CD4-positive, CD25-positive, alpha-beta regulatory T cell (primary cell): ENCODE data around the gene PLCH1. TPM values are rescaled to one million over a fixed set of nuclear protein-coding genes. Genes with fewer than 3 reads are reported as not detected.

ENCODE experiments used
- ATAC-seq, 2 donors: fragments of 150-1000 bp; cut with Tn5 transposase; one replicate each; pipeline ENCODE4 v1.10.0; 2021; ENCODE audit warnings: low read depth in 2 of 2, moderate number of reproducible peaks in 2 of 2, moderate library complexity in 1 of 2
- DNase-seq, 3 donors: peaks; one replicate each; pipeline versions ENCODE4 v3.0.0 to v3.0.0-alpha.2; 2012 to 2022; ENCODE audit warnings: mixed read lengths in 1 of 3
- H3K27ac ChIP-seq: one replicate; pipeline ENCODE4 v1.7.0; 2013; ENCODE audit warnings: mild to moderate bottlenecking, low read length; ENCODE audit not compliant: insufficient read depth, poor library complexity, severe bottlenecking
- H3K27me3 ChIP-seq: one replicate; pipeline ENCODE4 v1.7.0; 2013; ENCODE audit warnings: low read length; ENCODE audit not compliant: control insufficient read depth, insufficient read depth
- H3K36me3 ChIP-seq: one replicate; pipeline ENCODE4 v1.7.0; 2013; ENCODE audit warnings: mild to moderate bottlenecking, low read length, moderate library complexity; ENCODE audit not compliant: control insufficient read depth, insufficient read depth
- H3K4me1 ChIP-seq: 2 replicates; pipeline ENCODE4 v1.7.0; 2013; ENCODE audit warnings: mild to moderate bottlenecking, low read length; ENCODE audit not compliant: insufficient read depth, control insufficient read depth, poor library complexity, severe bottlenecking
- H3K4me3 ChIP-seq: one replicate; pipeline ENCODE4 v1.7.0; 2013; ENCODE audit warnings: low read depth, mild to moderate bottlenecking, low read length, moderate library complexity
- H3K9me3 ChIP-seq, 2 experiments: 1 replicate in 1 of 2; 2 replicates in 1 of 2; pipeline ENCODE4 v1.7.0; 2013; ENCODE audit warnings: low read length in 2 of 2, mild to moderate bottlenecking in 1 of 2, moderate library complexity in 1 of 2; ENCODE audit not compliant: control insufficient read depth in 2 of 2
- H3K27ac Mint-ChIP-seq, 3 donors: one replicate each; pipeline ENCODE4 v1.8.0; 2020 to 2022; ENCODE audit warnings: mild to moderate bottlenecking in 3 of 3, mixed read lengths in 3 of 3, moderate library complexity in 2 of 3
- H3K27me3 Mint-ChIP-seq: one replicate; pipeline ENCODE4 v1.8.0; 2022; ENCODE audit warnings: mild to moderate bottlenecking, mixed read lengths
- H3K36me3 Mint-ChIP-seq: one replicate; pipeline ENCODE4 v1.8.0; 2020; ENCODE audit warnings: mixed read lengths
- H3K4me1 Mint-ChIP-seq, 4 donors: one replicate each; pipeline ENCODE4 v1.8.0; 2020 to 2022; ENCODE audit warnings: mixed read lengths in 4 of 4, mild to moderate bottlenecking in 1 of 4
- H3K4me3 Mint-ChIP-seq, 4 donors: one replicate each; pipeline ENCODE4 v1.8.0; 2020 to 2022; ENCODE audit warnings: mild to moderate bottlenecking in 4 of 4, mixed read lengths in 4 of 4, moderate library complexity in 3 of 4
- H3K9me3 Mint-ChIP-seq, 7 donors: one replicate each; pipeline ENCODE4 v1.8.0; 2020 to 2022; ENCODE audit warnings: mixed read lengths in 7 of 7, mild to moderate bottlenecking in 3 of 7, moderate library complexity in 2 of 7
- polyA plus RNA-seq, 4 donors: library from polyadenylated mRNA; unstranded; fragments of 300-500 nt; fragmentation: Illumina TruSeq; gene quantifications; one replicate each; pipeline ENCODE4 v1.2.3, GENCODE V29; 2021
- total RNA-seq: library from RNA; stranded (reverse); gene quantifications from one replicate; pipeline ENCODE4 v1.2.3, GENCODE V29; 2022

PLCH1 gene
- total and polyA plus RNA-seq, 5 donors from 2014 or later: 0.05 to 0.12 TPM; not detected in 3

GRCh38 chr3:155368786-155369185, 376.1 kb downstream of the PLCH1 start:
- H3K36me3 Mint-ChIP-seq: no peaks in the 10 kb centered on the region
- no peak overlapping the region for H3K4me3 Mint-ChIP-seq
- Histone ChIP-seq H3K27me3 (no peaks in the 10 kb centered on the region), H3K27ac (no peak overlapping the region), H3K4me1 (no peaks in the 10 kb centered on the region), H3K36me3 (no peaks in the 10 kb centered on the region), H3K9me3 (peaks cover 0 to 8% of the 10 kb centered on the region in 2 experiments), H3K4me3 (no peak overlapping the region)
- ATAC-seq: no peak
- H3K27ac Mint-ChIP-seq: no peak overlapping the region
- no peaks in the 10 kb centered on the region for H3K27me3 Mint-ChIP-seq
- peaks cover 0 to 10% (median 4%) of the 10 kb centered on the region in 7 donors for H3K9me3 Mint-ChIP-seq
- no peak for DNase-seq
- H3K4me1 Mint-ChIP-seq: no peaks in the 10 kb centered on the region

- H3K36me3 ChIP-seq: no peaks in the 10 kb centered on the region
- no peaks in the 10 kb centered on the region for H3K4me1 ChIP-seq
- ATAC-seq: no peak
- H3K4me3 Mint-ChIP-seq: no peak overlapping the region
- no peak overlapping the region for H3K4me3 ChIP-seq
- no peaks in the 10 kb centered on the region for H3K27me3 ChIP-seq
- H3K27ac ChIP-seq: no peak overlapping the region
- no peaks in the 10 kb centered on the region for H3K4me1 Mint-ChIP-seq
- no peaks in the 10 kb centered on the region for H3K36me3 Mint-ChIP-seq
- H3K27ac Mint-ChIP-seq: no peak overlapping the region
- peaks cover 0 to 8% of the 10 kb centered on the region in 2 experiments for H3K9me3 ChIP-seq
- no peaks in the 10 kb centered on the region for H3K27me3 Mint-ChIP-seq
- H3K9me3 Mint-ChIP-seq: peaks cover 0 to 10% (median 4%) of the 10 kb centered on the region in 7 donors
- no peak for DNase-seq
These were observed 377.4 kb downstream of the PLCH1 start for GRCh38 chr3:155367506-155367905.

DNA sequence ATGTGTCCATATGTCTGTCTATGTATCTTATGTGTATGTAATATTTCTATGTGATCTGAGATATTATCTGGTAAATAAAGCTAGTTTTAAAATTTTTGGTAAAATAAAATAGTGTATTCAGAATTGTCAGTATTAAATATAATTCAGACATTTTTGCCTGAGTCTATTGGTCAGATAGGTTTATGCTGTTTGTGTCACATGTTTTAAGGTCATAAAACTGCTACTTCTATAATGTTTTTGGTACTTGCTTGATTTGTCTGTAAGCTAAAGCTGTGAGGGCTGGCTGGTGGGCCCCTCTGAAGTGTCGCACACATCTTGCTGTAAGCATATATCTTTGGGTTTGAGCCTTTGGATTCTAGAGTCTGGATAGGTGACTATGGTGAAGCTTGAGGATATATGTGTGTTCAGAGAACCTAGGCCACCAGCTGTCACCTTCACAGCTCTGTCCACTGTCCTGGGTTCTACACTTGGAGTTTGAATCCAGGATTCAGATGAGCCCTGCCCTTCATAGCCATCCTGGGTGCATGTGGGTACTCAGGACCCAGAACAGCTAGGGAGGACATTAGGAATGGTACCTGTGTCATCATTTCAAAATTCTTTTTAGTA, 379.6 kb downstream of the PLCH1 start:
- Mint-ChIP-seq H3K4me1 (no peaks in the 10 kb centered on the region), H3K36me3 (no peaks in the 10 kb centered on the region), H3K9me3 (peaks cover 0 to 10% (median 4%) of the 10 kb centered on the region in 7 donors), H3K4me3 (no peak overlapping the region), H3K27ac (no peak overlapping the region), H3K27me3 (no peaks in the 10 kb centered on the region)
- Histone ChIP-seq H3K4me1 (no peaks in the 10 kb centered on the region), H3K9me3 (peaks cover 0 to 8% of the 10 kb centered on the region in 2 experiments), H3K27me3 (no peaks in the 10 kb centered on the region), H3K4me3 (no peak overlapping the region), H3K36me3 (no peaks in the 10 kb centered on the region), H3K27ac (no peak overlapping the region)
- DNase-seq (no peak), ATAC-seq (no peak)

- no peak for ATAC-seq
- H3K36me3 ChIP-seq: no peaks in the 10 kb centered on the region
- no peaks in the 10 kb centered on the region for H3K36me3 Mint-ChIP-seq
- no peak overlapping the region for H3K27ac ChIP-seq
- peaks cover 0 to 8% of the 10 kb centered on the region in 2 experiments for H3K9me3 ChIP-seq
- H3K4me1 Mint-ChIP-seq: no peaks in the 10 kb centered on the region
- H3K27me3 ChIP-seq: no peaks in the 10 kb centered on the region
- H3K4me3 ChIP-seq: no peak overlapping the region
- no peak for DNase-seq
- no peak overlapping the region for H3K4me3 Mint-ChIP-seq
- H3K27me3 Mint-ChIP-seq: no peaks in the 10 kb centered on the region
- no peaks in the 10 kb centered on the region for H3K4me1 ChIP-seq
- peaks cover 0 to 10% (median 4%) of the 10 kb centered on the region in 7 donors for H3K9me3 Mint-ChIP-seq
- H3K27ac Mint-ChIP-seq: no peak overlapping the region
These were observed 380.4 kb downstream of the PLCH1 start for GRCh38 chr3:155364492-155364891.

- Mint-ChIP-seq H3K27ac (no peak overlapping the region), H3K4me1 (no peaks in the 10 kb centered on the region), H3K36me3 (no peaks in the 10 kb centered on the region), H3K4me3 (peak overlapping the region in 1 of 4 donors; percentile 24), H3K27me3 (no peaks in the 10 kb centered on the region), H3K9me3 (peaks cover 0 to 10% (median 4%) of the 10 kb centered on the region in 7 donors)
- no peaks in the 10 kb centered on the region for H3K36me3 ChIP-seq
- no peak overlapping the region for H3K4me3 ChIP-seq
- ATAC-seq: no peak
- H3K27ac ChIP-seq: no peak overlapping the region
- no peaks in the 10 kb centered on the region for H3K4me1 ChIP-seq
- H3K9me3 ChIP-seq: peaks cover 0 to 8% of the 10 kb centered on the region in 2 experiments
- no peaks in the 10 kb centered on the region for H3K27me3 ChIP-seq
- no peak for DNase-seq
These were observed 381.2 kb downstream of the PLCH1 start for GRCh38 chr3:155363690-155364070.

- Mint-ChIP-seq H3K9me3 (peaks cover 0 to 10% (median 3%) of the 10 kb centered on the region in 7 donors), H3K4me3 (no peak overlapping the region)
These were observed 381.8 kb downstream of the PLCH1 start for GRCh38 chr3:155362808-155363689.

GRCh38 chr3:155360281-155360680, 384.6 kb downstream of the PLCH1 start:
- no peaks in the 10 kb centered on the region for H3K27me3 Mint-ChIP-seq
- ATAC-seq (no peak), DNase-seq (no peak)
- H3K36me3 ChIP-seq: no peaks in the 10 kb centered on the region
- H3K27ac Mint-ChIP-seq: no peak overlapping the region
- H3K4me3 Mint-ChIP-seq: no peak overlapping the region
- peaks cover 0 to 10% (median 2%) of the 10 kb centered on the region in 7 donors for H3K9me3 Mint-ChIP-seq
- H3K27me3 ChIP-seq: no peaks in the 10 kb centered on the region
- H3K4me1 ChIP-seq: no peaks in the 10 kb centered on the region
- no peaks in the 10 kb centered on the region for H3K36me3 Mint-ChIP-seq
- H3K4me1 Mint-ChIP-seq: no peaks in the 10 kb centered on the region
- H3K27ac ChIP-seq: no peak overlapping the region
- peaks cover 0 to 5% of the 10 kb centered on the region in 2 experiments for H3K9me3 ChIP-seq
- no peak overlapping the region for H3K4me3 ChIP-seq

More at GRCh38 chr3:155362808-155363689, 381.8 kb downstream of the PLCH1 start:
- H3K36me3 ChIP-seq: no peaks in the 10 kb centered on the region
- peaks cover 0 to 8% of the 10 kb centered on the region in 2 experiments for H3K9me3 ChIP-seq
- H3K4me3 ChIP-seq: no peak overlapping the region
- no peaks in the 10 kb centered on the region for H3K27me3 ChIP-seq
- H3K27me3 Mint-ChIP-seq: no peaks in the 10 kb centered on the region
- DNase-seq (no peak), ATAC-seq (no peak)
- no peaks in the 10 kb centered on the region for H3K4me1 ChIP-seq
- H3K36me3 Mint-ChIP-seq: no peaks in the 10 kb centered on the region
- no peaks in the 10 kb centered on the region for H3K4me1 Mint-ChIP-seq
- H3K27ac ChIP-seq: no peak overlapping the region
- H3K27ac Mint-ChIP-seq: no peak overlapping the region
